Subcutaneous adipose tissue (tissue), 4 donors: ENCODE data around the gene DDX6. TPM values are rescaled to one million over a fixed set of nuclear protein-coding genes. Genes with fewer than 3 reads are reported as not detected.

ENCODE experiments used
- small RNA-seq: library from RNA; depleted of rRNA; stranded (forward); fragments of <200 nt; gene quantifications from one replicate; pipeline ENCODE3, GENCODE V24; 2016
- total RNA-seq, 4 donors: library from RNA; depleted of rRNA; stranded (reverse); fragments of >200 nt; gene quantifications; one replicate each; pipeline ENCODE4 v1.1.0, GENCODE V29; 2016
- TF ChIP-seq, protein P1 (sequence below): fragments of 450-650 bp; IDR thresholded peaks from one replicate; pipeline ENCODE4 v1.5.1; 2016; ENCODE audit warnings: low read depth, mild to moderate bottlenecking, control low read depth, antibody characterized with exemption, moderate library complexity

Gene DDX6
- total RNA-seq, 4 donors from 2014 or later = 108 to 146 (median 135) TPM

DNA sequence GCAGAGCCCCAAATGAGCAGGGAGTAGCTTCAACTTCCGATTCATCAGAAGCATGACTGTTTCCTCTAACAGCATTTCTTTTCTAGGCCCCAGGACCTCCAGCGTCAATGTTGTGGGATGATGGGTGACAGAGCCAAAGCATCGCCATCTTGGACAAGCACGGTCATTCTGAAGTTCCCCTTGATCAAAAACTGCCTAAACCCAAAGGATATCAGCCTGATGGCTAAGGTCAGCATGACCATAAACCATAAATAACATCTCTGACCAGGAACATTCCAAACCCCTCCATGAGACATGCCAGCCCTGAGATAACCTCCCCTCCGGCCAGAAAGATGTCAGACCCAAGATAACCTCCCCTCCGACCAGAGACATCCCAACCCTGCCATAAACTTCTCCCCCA is 82.7 kb downstream of the DDX6 start:
- TF ChIP-seq, protein P1, sequence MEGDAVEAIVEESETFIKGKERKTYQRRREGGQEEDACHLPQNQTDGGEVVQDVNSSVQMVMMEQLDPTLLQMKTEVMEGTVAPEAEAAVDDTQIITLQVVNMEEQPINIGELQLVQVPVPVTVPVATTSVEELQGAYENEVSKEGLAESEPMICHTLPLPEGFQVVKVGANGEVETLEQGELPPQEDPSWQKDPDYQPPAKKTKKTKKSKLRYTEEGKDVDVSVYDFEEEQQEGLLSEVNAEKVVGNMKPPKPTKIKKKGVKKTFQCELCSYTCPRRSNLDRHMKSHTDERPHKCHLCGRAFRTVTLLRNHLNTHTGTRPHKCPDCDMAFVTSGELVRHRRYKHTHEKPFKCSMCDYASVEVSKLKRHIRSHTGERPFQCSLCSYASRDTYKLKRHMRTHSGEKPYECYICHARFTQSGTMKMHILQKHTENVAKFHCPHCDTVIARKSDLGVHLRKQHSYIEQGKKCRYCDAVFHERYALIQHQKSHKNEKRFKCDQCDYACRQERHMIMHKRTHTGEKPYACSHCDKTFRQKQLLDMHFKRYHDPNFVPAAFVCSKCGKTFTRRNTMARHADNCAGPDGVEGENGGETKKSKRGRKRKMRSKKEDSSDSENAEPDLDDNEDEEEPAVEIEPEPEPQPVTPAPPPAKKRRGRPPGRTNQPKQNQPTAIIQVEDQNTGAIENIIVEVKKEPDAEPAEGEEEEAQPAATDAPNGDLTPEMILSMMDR = no peak

DNA sequence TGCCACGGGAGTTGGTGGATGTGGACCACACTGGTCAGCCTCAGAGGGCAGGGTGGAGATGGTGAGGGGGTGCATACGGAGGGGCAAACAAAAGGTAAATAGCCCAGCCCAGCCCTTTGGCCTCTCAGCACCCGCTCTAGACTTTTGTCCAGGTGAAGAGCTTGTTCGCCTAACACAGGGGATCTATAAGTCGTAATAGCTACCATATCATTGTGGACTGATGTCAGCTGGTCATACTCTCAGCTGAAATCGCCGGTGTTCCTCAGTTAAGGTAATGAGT is 84.5 kb downstream of the DDX6 start:
- TF ChIP-seq, protein P1 = no peak

DNA sequence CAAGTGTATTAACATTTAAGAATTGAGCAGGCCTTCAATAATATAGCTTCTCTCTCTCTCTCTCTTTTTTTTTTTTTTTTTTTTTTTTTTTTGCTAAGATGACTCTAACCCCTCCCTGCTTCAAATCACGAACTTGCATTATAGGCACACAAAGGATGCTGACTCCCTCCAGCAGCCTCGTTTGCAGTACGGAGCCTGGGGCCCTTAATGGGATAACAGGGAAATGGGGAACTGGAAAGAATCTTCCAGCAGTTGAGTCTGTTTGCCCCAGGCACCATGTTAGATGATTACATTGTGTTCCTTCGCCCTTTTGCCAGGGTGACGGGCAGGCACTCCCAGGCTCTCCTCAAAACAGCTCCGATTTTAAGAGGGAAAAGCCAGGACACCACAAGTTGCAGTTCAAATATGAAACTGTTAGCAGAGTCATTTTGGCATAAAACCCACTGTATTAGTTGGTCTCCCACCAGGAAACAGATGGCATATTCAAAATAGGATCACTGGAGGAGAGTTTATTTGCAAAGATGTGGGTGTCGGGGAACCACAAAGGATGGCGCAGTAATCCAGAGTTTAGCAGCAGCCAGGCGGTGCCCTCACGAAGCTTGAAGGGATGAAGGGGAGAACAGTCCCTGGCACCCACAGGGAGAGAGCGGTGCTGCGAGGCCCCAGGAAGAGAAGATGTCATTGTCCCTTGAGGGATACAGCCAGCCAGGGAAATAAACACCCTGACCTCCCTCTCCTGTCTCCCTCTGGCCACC is 85.0 kb downstream of the DDX6 start:
- TF ChIP-seq, protein P1 = no peak

DNA sequence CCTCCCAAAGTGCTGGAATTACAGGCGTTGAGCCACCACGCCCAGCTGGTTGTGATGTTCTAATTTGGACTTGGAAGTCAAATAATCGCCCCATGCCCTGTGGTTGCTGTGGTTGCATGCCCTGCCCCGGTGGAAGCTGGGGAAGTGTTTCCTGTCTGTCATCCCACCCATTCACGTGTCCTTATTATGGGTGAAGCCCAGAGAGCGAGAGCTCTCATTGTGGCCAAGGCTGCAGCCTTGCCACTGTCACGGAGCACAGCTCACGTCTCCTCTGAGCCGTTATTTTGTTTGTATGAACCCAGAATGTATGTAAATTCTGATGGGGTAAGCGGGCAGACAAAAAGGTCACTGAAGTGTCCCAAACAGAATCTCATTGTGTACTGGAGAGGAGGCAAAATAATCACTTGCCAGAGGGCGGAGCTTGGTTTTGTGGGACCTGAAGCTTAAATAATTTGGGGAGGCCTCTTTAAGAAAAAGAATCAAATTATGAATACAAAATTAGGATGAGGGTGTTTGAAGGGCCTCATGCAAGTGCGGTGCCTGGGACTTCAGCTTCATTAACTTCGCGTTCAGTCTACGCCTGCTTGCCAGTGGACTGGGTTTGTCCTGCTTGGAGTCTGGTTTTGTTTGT is 85.7 kb downstream of the DDX6 start:
- TF ChIP-seq, protein P1 = no peak

DNA sequence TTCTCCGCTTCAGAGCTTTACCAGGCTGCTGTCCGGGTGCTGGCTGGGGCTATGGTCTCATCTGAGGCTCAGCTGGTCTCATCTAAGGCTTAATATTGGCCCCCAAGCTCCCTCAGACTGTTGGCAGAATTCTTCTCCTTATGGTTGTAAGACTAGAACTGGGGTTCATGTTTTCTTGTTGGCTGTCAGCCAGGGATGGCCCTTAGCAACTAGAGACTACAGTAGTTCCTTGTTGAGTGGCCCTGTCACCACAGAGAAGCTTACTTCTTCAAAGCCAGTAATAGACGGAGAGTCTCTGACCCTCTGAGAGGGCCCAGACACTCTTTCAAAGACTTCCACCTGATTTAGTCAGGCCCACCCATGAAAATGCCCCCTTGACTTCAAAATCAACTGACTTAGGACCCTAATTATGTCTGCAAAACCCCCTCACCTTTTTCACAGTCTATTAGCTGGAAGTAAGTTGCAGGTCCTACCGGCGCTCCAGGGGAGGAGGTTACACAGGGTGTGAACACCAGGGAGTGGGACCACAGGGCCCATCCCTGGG is 87.3 kb downstream of the DDX6 start:
- TF ChIP-seq, protein P1 = no peak

DNA sequence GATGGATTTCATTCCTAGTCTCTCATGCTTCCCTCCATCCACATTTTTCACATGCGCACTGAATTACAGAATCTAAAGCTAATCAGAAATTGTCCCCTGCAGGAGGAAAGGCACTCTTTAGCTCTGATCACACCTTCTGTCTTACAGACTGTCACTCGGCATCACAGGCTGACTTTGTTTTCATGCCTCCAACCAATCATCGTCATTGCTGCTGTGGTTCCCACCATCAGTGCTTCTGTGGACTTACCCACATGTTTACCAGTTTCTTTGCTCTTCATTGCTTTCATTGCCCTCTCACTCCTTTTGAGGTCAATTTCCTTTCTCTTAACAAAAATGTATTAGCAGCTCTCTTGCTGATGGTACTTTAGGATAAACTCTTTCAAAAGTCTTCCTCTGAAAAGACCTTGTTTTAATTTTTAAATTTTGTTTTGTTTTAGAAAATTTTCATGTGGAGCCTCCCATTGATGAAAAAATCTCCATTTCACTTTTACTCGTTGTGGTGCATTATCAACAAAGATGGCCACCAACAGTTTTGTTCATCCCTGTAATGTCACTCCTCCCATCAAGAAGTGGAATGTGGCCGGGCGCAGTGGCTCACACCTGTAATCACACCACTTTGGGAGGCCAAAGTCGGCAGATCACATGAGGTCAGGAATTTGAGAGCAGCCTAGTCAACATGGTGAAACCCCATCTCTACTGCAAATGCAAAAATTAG is 91.3 kb downstream of the DDX6 start:
- TF ChIP-seq, protein P1 = no peak

Small RNAs within 50 kb of the gene (small RNA-seq; reads per million reads assigned to genes)
- not detected for gene AP004609.2
- gene RF00019 = 0.49 reads per million
- not detected for gene RNU6-376P

Other genes with a start within 250 kb of the DDX6 start
- gene IFT46, start 225.2 kb downstream of the DDX6 start, total RNA-seq = 10 to 100 TPM; 18.1 to 28.4 (median 24.7) TPM
- gene ARCN1, start 218.8 kb downstream of the DDX6 start, total RNA-seq = 100 to 1,000 TPM in 1 of 4 donors, 10 to 100 TPM in 3; 75.3 to 227 (median 96.2) TPM
- gene PHLDB1, start 183.5 kb downstream of the DDX6 start, total RNA-seq = 100 to 1,000 TPM; 137 to 535 (median 197) TPM
- not detected for gene TREH, start 111.5 kb downstream of the DDX6 start, total RNA-seq
- under 1 TPM in 1 of 4 donors, not detected in 3; 0.16 TPM for gene CXCR5, start 92.7 kb upstream of the DDX6 start, total RNA-seq
- gene BCL9L, start 134.8 kb upstream of the DDX6 start, total RNA-seq = 10 to 100 TPM in 2 of 4 donors, 1 to 10 TPM in 2; 5.9 to 49.9 (median 11.2) TPM
- gene UPK2, start 165.1 kb upstream of the DDX6 start, total RNA-seq = not detected
- not detected for gene FOXR1, start 180.6 kb upstream of the DDX6 start, total RNA-seq
- 100 to 1,000 TPM in 1 of 4 donors, 10 to 100 TPM in 3; 39.0 to 114 (median 54.9) TPM for gene CENATAC, start 207.0 kb upstream of the DDX6 start, total RNA-seq
- 1,000 to 10,000 TPM in 3 of 4 donors, 100 to 1,000 TPM in 1; 986 to 3,365 (median 1,501) TPM for gene RPS25, start 227.2 kb upstream of the DDX6 start, total RNA-seq
- 10 to 100 TPM; 38.9 to 77.8 (median 42.8) TPM for gene TRAPPC4, start 227.6 kb upstream of the DDX6 start, total RNA-seq
- gene SLC37A4, start 239.7 kb upstream of the DDX6 start, total RNA-seq = 10 to 100 TPM in 3 of 4 donors, 1 to 10 TPM in 1; 8.8 to 19.9 (median 17.4) TPM